Measurements from ENCODE around the gene P2RY8.
"Not testable (repeated sequence)": the region's sequence is repeated elsewhere in the genome, so short reads cannot be mapped to it uniquely, and the experiment has no call there.

Gene P2RY8

GRCh38 chrX:1464041-1464970 is 72.7 kb downstream of the P2RY8 start:
- DNase-seq (ENCODE audit: low read depth), result no peak

GRCh38 chrX:1463581-1463980 is 73.4 kb downstream of the P2RY8 start:
- DNase-seq (ENCODE audit: low read depth), result no peak

GRCh38 chrX:1462596-1463251 is 74.3 kb downstream of the P2RY8 start:
- peak; percentile 60 for DNase-seq (ENCODE audit: low read depth)

- DNase-seq (ENCODE audit: low read depth), result no peak
Measured at GRCh38 chrX:1462110-1462509, 74.9 kb downstream of the P2RY8 start.

GRCh38 chrX:1455948-1456280 is 81.1 kb downstream of the P2RY8 start:
- DNase-seq (ENCODE audit: low read depth), result no peak

GRCh38 chrX:1453951-1454785 is 82.8 kb downstream of the P2RY8 start:
- peak; percentile 91 for DNase-seq (ENCODE audit: low read depth)

- no peak for DNase-seq (ENCODE audit: low read depth)
Measured at GRCh38 chrX:1453395-1453783, 83.6 kb downstream of the P2RY8 start.

GRCh38 chrX:1452516-1453394 is 84.2 kb downstream of the P2RY8 start, which contains the start of gene ASMTL:
Gene ASMTL, minus strand, starts transcription at chrX:1452909. Its CDS starts 69 bp downstream, at chrX:1452840.
- DNase-seq (ENCODE audit: low read depth), result peak; percentile 100

GRCh38 chrX:1451661-1452515 is 85.1 kb downstream of the P2RY8 start:
- DNase-seq (ENCODE audit: low read depth), result no peak

- DNase-seq (ENCODE audit: low read depth), result no peak
Measured at GRCh38 chrX:1451251-1451660, 85.7 kb downstream of the P2RY8 start.

- DNase-seq (ENCODE audit: low read depth), result no peak
Measured at GRCh38 chrX:1450361-1451161, 86.4 kb downstream of the P2RY8 start.

GRCh38 chrX:1449823-1450149 is 87.2 kb downstream of the P2RY8 start:
- DNase-seq (ENCODE audit: low read depth), result no peak

- DNase-seq (ENCODE audit: low read depth), result no peak
Measured at GRCh38 chrX:1449036-1449822, 87.8 kb downstream of the P2RY8 start.

- DNase-seq (ENCODE audit: low read depth), result not testable (repeated sequence)
Measured at GRCh38 chrX:1448573-1449001, 88.4 kb downstream of the P2RY8 start.

- not testable (repeated sequence) for DNase-seq (ENCODE audit: low read depth)
Measured at GRCh38 chrX:1447969-1448572, 88.9 kb downstream of the P2RY8 start.

- DNase-seq (ENCODE audit: low read depth), result not testable (repeated sequence)
Measured at GRCh38 chrX:1446984-1447968, 89.7 kb downstream of the P2RY8 start.
